ENCODE data around the gene NR1D1.

NR1D1 gene

DNA sequence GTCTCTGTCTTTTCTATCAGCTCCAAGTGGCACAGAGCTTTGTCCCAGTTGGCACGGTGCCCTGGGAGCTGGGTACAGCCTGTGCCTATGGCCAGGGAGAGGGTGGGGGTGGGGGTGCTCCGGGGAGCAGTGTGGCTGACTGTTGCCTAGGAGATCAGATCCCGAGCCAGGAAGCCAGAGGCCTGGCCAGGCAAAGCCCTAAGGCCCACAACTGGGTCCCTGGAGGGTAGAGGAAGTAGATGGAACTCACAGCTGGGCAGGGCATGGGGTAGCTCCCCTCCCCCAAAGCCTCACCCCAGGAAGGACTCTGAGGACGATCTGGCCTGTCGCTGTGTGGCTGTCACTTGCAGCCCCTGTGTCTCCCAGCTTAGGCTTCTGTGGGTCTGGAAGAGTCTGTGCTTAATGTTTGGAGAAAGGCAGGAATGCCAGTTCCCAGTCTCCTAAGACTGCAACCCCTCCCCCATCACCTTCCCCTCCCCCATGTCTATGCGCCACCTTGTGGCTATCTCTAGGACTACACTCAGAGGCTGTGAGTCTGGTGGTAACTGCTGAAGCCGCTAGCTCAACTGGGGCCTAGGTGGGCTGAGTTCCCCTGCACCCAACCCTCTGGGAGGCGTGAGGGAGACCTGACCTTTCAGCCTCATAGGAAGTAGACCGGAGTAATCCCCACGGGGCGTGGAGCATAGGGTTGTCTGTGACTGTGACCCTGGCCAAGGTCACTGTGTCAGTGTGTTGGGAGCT lies 25.0 kb downstream of the NR1D1 start (continued):
- TF ChIP-seq, protein P1, sequence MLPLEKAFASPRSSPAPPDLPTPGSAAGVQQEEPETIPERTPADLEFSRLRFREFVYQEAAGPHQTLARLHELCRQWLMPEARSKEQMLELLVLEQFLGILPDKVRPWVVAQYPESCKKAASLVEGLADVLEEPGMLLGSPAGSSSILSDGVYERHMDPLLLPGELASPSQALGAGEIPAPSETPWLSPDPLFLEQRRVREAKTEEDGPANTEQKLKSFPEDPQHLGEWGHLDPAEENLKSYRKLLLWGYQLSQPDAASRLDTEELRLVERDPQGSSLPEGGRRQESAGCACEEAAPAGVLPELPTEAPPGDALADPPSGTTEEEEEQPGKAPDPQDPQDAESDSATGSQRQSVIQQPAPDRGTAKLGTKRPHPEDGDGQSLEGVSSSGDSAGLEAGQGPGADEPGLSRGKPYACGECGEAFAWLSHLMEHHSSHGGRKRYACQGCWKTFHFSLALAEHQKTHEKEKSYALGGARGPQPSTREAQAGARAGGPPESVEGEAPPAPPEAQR (tag by site-specific recombination; IDR thresholded peaks at IDR 0.05) = no peak
- TF ChIP-seq ZSCAN16 (tag by site-specific recombination; IDR thresholded peaks at IDR 0.05) (no peak), ZNF558 (tag by site-specific recombination; IDR thresholded peaks at IDR 0.05) (no peak), ZNF544 (tag by site-specific recombination; IDR thresholded peaks at IDR 0.05) (no peak), ZNF473 (tag by site-specific recombination; IDR thresholded peaks at IDR 0.05) (no peak), HOXD13 (CRISPR knock-in tag; IDR thresholded peaks at IDR 0.05; ENCODE audit: borderline replicate concordance) (no peak), ZFP41 (tag by site-specific recombination; IDR thresholded peaks at IDR 0.05; ENCODE audit: borderline replicate concordance) (no peak), ZNF292 (tag by site-specific recombination; IDR thresholded peaks at IDR 0.05; ENCODE audit: borderline replicate concordance, low read depth) (no peak), ZNF658 (tag by site-specific recombination; IDR thresholded peaks at IDR 0.05) (no peak), ZNF19 (tag by site-specific recombination; IDR thresholded peaks at IDR 0.05; ENCODE audit: low read depth) (no peak), ZNF664 (tag by site-specific recombination; IDR thresholded peaks at IDR 0.05) (no peak), SP2 (tag by site-specific recombination; IDR thresholded peaks at IDR 0.05) (no peak), MEIS1 (CRISPR knock-in tag; IDR thresholded peaks at IDR 0.05; ENCODE audit: borderline replicate concordance) (no peak), ZXDB (tag by site-specific recombination; IDR thresholded peaks at IDR 0.05) (no peak), KLF7 (tag by site-specific recombination; IDR thresholded peaks at IDR 0.05; ENCODE audit: borderline replicate concordance) (no peak), ZNF843 (tag by site-specific recombination; IDR thresholded peaks at IDR 0.05) (no peak), ZIC2 (tag by site-specific recombination; IDR thresholded peaks at IDR 0.05) (0 out of 2 replicates have a peak, but pooled peaks have one; percentile 10), ZSCAN23 (tag by site-specific recombination; IDR thresholded peaks at IDR 0.05) (no peak), FEZF1 (tag by site-specific recombination; IDR thresholded peaks at IDR 0.05) (no peak), SCRT1 (tag by site-specific recombination; IDR thresholded peaks at IDR 0.05; ENCODE audit: borderline replicate concordance) (no peak), ZNF112 (tag by site-specific recombination; IDR thresholded peaks at IDR 0.05) (no peak), BCL11A (tag by site-specific recombination; IDR thresholded peaks at IDR 0.05; ENCODE audit: low read depth) (no peak), ZNF677 (tag by site-specific recombination; IDR thresholded peaks at IDR 0.05) (no peak), ZFP37 (tag by site-specific recombination; IDR thresholded peaks at IDR 0.05) (no peak)
- TF ChIP-seq, protein P2, sequence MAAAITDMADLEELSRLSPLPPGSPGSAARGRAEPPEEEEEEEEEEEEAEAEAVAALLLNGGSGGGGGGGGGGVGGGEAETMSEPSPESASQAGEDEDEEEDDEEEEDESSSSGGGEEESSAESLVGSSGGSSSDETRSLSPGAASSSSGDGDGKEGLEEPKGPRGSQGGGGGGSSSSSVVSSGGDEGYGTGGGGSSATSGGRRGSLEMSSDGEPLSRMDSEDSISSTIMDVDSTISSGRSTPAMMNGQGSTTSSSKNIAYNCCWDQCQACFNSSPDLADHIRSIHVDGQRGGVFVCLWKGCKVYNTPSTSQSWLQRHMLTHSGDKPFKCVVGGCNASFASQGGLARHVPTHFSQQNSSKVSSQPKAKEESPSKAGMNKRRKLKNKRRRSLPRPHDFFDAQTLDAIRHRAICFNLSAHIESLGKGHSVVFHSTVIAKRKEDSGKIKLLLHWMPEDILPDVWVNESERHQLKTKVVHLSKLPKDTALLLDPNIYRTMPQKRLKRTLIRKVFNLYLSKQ (tag by site-specific recombination; IDR thresholded peaks at IDR 0.05; ENCODE audit: borderline replicate concordance) = no peak
- TF ChIP-seq, protein P3, sequence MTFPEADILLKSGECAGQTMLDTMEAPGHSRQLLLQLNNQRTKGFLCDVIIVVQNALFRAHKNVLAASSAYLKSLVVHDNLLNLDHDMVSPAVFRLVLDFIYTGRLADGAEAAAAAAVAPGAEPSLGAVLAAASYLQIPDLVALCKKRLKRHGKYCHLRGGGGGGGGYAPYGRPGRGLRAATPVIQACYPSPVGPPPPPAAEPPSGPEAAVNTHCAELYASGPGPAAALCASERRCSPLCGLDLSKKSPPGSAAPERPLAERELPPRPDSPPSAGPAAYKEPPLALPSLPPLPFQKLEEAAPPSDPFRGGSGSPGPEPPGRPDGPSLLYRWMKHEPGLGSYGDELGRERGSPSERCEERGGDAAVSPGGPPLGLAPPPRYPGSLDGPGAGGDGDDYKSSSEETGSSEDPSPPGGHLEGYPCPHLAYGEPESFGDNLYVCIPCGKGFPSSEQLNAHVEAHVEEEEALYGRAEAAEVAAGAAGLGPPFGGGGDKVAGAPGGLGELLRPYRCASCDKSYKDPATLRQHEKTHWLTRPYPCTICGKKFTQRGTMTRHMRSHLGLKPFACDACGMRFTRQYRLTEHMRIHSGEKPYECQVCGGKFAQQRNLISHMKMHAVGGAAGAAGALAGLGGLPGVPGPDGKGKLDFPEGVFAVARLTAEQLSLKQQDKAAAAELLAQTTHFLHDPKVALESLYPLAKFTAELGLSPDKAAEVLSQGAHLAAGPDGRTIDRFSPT (tag by site-specific recombination; IDR thresholded peaks at IDR 0.05) = peak; percentile 73
- TF ChIP-seq, protein P4, sequence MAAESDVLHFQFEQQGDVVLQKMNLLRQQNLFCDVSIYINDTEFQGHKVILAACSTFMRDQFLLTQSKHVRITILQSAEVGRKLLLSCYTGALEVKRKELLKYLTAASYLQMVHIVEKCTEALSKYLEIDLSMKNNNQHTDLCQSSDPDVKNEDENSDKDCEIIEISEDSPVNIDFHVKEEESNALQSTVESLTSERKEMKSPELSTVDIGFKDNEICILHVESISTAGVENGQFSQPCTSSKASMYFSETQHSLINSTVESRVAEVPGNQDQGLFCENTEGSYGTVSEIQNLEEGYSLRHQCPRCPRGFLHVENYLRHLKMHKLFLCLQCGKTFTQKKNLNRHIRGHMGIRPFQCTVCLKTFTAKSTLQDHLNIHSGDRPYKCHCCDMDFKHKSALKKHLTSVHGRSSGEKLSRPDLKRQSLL (tag by site-specific recombination; IDR thresholded peaks at IDR 0.05) = no peak
- TF ChIP-seq, protein P5, sequence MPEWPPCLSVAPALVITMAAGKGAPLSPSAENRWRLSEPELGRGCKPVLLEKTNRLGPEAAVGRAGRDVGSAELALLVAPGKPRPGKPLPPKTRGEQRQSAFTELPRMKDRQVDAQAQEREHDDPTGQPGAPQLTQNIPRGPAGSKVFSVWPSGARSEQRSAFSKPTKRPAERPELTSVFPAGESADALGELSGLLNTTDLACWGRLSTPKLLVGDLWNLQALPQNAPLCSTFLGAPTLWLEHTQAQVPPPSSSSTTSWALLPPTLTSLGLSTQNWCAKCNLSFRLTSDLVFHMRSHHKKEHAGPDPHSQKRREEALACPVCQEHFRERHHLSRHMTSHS (tag by site-specific recombination; IDR thresholded peaks at IDR 0.05) = no peak
- TF ChIP-seq, protein P6, sequence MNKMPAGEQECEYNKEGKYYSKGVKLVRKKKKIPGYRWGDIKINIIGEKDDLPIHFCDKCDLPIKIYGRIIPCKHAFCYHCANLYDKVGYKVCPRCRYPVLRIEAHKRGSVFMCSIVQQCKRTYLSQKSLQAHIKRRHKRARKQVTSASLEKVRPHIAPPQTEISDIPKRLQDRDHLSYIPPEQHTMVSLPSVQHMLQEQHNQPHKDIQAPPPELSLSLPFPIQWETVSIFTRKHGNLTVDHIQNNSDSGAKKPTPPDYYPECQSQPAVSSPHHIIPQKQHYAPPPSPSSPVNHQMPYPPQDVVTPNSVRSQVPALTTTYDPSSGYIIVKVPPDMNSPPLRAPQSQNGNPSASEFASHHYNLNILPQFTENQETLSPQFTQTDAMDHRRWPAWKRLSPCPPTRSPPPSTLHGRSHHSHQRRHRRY (tag by site-specific recombination; IDR thresholded peaks at IDR 0.05) = no peak
- TF ChIP-seq, protein P7, sequence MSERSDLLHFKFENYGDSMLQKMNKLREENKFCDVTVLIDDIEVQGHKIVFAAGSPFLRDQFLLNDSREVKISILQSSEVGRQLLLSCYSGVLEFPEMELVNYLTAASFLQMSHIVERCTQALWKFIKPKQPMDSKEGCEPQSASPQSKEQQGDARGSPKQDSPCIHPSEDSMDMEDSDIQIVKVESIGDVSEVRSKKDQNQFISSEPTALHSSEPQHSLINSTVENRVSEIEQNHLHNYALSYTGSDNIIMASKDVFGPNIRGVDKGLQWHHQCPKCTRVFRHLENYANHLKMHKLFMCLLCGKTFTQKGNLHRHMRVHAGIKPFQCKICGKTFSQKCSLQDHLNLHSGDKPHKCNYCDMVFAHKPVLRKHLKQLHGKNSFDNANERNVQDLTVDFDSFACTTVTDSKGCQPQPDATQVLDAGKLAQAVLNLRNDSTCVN (tag by site-specific recombination; optimal IDR thresholded peaks at IDR 0.05) = no peak

Measured in HEK293 (cell line).